BLaER1 treated with 17β-estradiol and CSF1 and Interleukin-3, amounts not matched to agents 10 nM and 100 nM (cell line): ENCODE measurements around the gene IFNL2.

Source experiments
- H3K27ac ChIP-seq, 11 experiments: shearing (Covaris generic); formaldehyde crosslinking; 2 replicates each; pipeline ENCODE4 v1.8.1; 2022
- H3K27me3 ChIP-seq, 11 experiments: shearing (Covaris generic); formaldehyde crosslinking; 2 replicates each; pipeline ENCODE4 v1.8.1; 2022
- H3K36me3 ChIP-seq, 11 experiments: shearing (Covaris generic); formaldehyde crosslinking; 2 replicates each; pipeline ENCODE4 v1.8.1; 2022
- H3K4me1 ChIP-seq, 10 experiments: shearing (Covaris generic); formaldehyde crosslinking; 2 replicates each; pipeline ENCODE4 v1.8.1; 2022
- H3K4me2 ChIP-seq, 11 experiments: shearing (Covaris generic); formaldehyde crosslinking; 2 replicates each; pipeline ENCODE4 v1.8.1; 2022
- H3K4me3 ChIP-seq, 10 experiments: shearing (Covaris generic); formaldehyde crosslinking; 2 replicates each; pipeline ENCODE4 v1.8.1; 2022
- H3K9ac ChIP-seq, 11 experiments: shearing (Covaris generic); formaldehyde crosslinking; 2 replicates each; pipeline ENCODE4 v1.8.1; 2022
- H3K9me3 ChIP-seq, 11 experiments: shearing (Covaris generic); formaldehyde crosslinking; replicated peaks in 1 of 11; 2 replicates each; pipeline ENCODE4 v1.8.1; 2022
- H4K20me1 ChIP-seq, 11 experiments: shearing (Covaris generic); formaldehyde crosslinking; 2 replicates each; pipeline ENCODE4 v1.8.1; 2022
- Cebpa-rat ChIP-seq, 11 experiments: shearing (Covaris generic); IDR thresholded peaks; 2 replicates each; pipeline ENCODE4 v1.8.1; 2022

The IFNL2 gene

GRCh38 chr19:39276740-39277139 is 8.5 kb downstream of the IFNL2 start:
- Histone ChIP-seq H4K20me1 (no peaks in the 10 kb centered on the region), H3K4me3 (no peak overlapping the region), H3K36me3 (no peaks in the 10 kb centered on the region), H3K4me2 (no peak overlapping the region), H3K9me3 (peaks cover under 1 to 9% (median 6%) of the 10 kb centered on the region in 11 experiments; a peak in 16 of 22 replicates), H3K27ac (no peak overlapping the region), H3K9ac (no peak overlapping the region), H3K4me1 (no peaks in the 10 kb centered on the region), H3K27me3 (no peaks in the 10 kb centered on the region)
- no peak for TF ChIP-seq Cebpa-rat (IDR thresholded peaks at IDR 0.05)

DNA sequence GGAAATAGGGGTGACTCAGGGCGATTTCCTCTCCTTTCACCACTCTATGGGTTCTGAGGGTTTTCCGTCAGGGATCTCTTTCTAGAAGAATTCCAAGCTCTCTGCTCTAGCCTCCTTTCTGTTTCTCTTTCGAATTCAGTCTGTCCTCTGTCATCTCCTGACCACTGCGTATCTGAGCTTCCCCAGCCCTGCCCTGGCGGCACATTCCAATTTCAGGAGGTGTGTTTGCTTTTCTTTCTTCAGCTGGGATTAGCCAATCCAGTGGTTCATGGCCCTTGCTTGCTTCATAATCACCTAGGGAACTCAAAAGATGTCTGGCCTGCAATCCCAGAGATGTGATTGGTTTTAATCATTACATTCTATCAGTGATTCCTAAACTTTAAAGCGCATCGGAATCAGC is 9.4 kb downstream of the IFNL2 start:
- TF ChIP-seq Cebpa-rat (IDR thresholded peaks at IDR 0.05), result no peak
- no peak overlapping the region for H3K4me3 ChIP-seq
- H3K4me2 ChIP-seq, result no peak overlapping the region
- no peak overlapping the region for H3K27ac ChIP-seq
- no peaks in the 10 kb centered on the region for H4K20me1 ChIP-seq
- no peaks in the 10 kb centered on the region for H3K36me3 ChIP-seq
- no peaks in the 10 kb centered on the region for H3K27me3 ChIP-seq
- H3K9me3 ChIP-seq, result peaks cover 9 to 18% (median 15%) of the 10 kb centered on the region in 11 experiments; a peak in 21 of 22 replicates
- no peaks in the 10 kb centered on the region for H3K4me1 ChIP-seq
- H3K9ac ChIP-seq, result no peak overlapping the region

- Histone ChIP-seq H3K4me3 (no peak overlapping the region), H3K36me3 (no peaks in the 10 kb centered on the region), H3K9me3 (peaks cover 15 to 39% (median 33%) of the 10 kb centered on the region in 11 experiments), H3K27ac (no peak overlapping the region), H3K4me2 (no peak overlapping the region), H3K27me3 (no peaks in the 10 kb centered on the region), H3K9ac (no peak overlapping the region), H4K20me1 (no peaks in the 10 kb centered on the region), H3K4me1 (peaks cover 0 to 9% (median 0%) of the 10 kb centered on the region in 10 experiments; a peak in 5 of 20 replicates)
- no peak for TF ChIP-seq Cebpa-rat (IDR thresholded peaks at IDR 0.05)
Measured at GRCh38 chr19:39282021-39282420, 13.8 kb downstream of the IFNL2 start.

- TF ChIP-seq Cebpa-rat (IDR thresholded peaks at IDR 0.05), result no peak
- Histone ChIP-seq H3K27me3 (no peaks in the 10 kb centered on the region), H3K4me1 (peaks cover 0 to 20% (median 0%) of the 10 kb centered on the region in 10 experiments; a peak in 5 of 20 replicates)
Measured at GRCh38 chr19:39284032-39284431, 15.8 kb downstream of the IFNL2 start.

GRCh38 chr19:39293394-39293793 is 25.2 kb downstream of the IFNL2 start:
- Histone ChIP-seq H3K36me3 (no peaks in the 10 kb centered on the region), H3K9ac (no peak overlapping the region), H3K4me1 (peaks cover 0 to 12% (median 7%) of the 10 kb centered on the region in 10 experiments; a peak in 8 of 20 replicates), H3K4me2 (no peak overlapping the region), H3K27me3 (no peaks in the 10 kb centered on the region), H3K27ac (no peak overlapping the region), H4K20me1 (no peaks in the 10 kb centered on the region), H3K4me3 (no peak overlapping the region), H3K9me3 (peaks cover 0 to 11% (median 0%) of the 10 kb centered on the region in 11 experiments; a peak in 3 of 22 replicates)
- no peak for TF ChIP-seq Cebpa-rat (IDR thresholded peaks at IDR 0.05)

More at GRCh38 chr19:39284032-39284431, 15.8 kb downstream of the IFNL2 start:
- Histone ChIP-seq H3K4me2 (no peak overlapping the region), H3K4me3 (no peak overlapping the region), H3K9me3 (peaks cover 15 to 39% (median 33%) of the 10 kb centered on the region in 11 experiments), H4K20me1 (no peaks in the 10 kb centered on the region), H3K9ac (no peak overlapping the region), H3K36me3 (no peaks in the 10 kb centered on the region), H3K27ac (no peak overlapping the region)

DNA sequence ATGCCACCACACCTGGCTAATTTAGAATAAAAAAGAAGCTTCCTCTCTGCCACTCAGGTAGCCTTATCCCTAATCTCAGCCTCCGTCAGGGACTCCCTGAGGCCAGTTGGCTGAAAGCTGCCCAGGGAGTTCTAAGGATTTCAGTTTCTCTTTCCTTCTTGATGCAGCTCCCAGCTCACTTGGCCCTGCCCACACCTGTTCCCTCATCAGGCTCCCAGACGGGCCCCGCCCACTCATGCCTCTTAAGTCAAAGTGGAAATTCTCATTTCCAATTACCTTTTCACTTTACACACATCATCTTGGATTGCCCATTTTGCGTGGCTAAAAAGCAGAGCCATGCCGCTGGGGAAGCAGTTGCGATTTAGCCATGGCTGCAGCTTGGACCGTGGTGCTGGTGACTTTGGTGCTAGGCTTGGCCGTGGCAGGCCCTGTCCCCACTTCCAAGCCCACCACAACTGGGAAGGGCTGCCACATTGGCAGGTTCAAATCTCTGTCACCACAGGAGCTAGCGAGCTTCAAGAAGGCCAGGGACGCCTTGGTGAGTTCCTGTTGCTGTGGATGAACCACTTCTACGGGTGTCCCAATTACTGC is 28.0 kb downstream of the IFNL2 start, which contains the start of gene IFNL1:
IFNL1 (plus strand) TSS at position 353 of the 591 bp plus-strand sequence; CDS start at position 368, 15 bp downstream.
- TF ChIP-seq Cebpa-rat (IDR thresholded peaks at IDR 0.05), result no peak
- H3K27ac ChIP-seq, result no peak within 1 kb of the TSS
- H3K27me3 ChIP-seq, result no peaks in the 10 kb centered on the region
- H3K4me3 ChIP-seq, result no peak within 1 kb of the TSS
- H4K20me1 ChIP-seq, result no peaks in the 10 kb centered on the region
- no peak within 1 kb of the TSS for H3K9ac ChIP-seq
- peaks cover 0 to 8% (median 7%) of the 10 kb centered on the region in 10 experiments; a peak in 8 of 20 replicates for H3K4me1 ChIP-seq
- no peaks in the 10 kb centered on the region for H3K9me3 ChIP-seq
- H3K36me3 ChIP-seq, result no peaks in the 10 kb centered on the region
- no peak within 1 kb of the TSS for H3K4me2 ChIP-seq

GRCh38 chr19:39296906-39297305 is 28.7 kb downstream of the IFNL2 start:
- Histone ChIP-seq H3K36me3 (no peaks in the 10 kb centered on the region), H3K4me1 (peaks cover 0 to 8% (median 7%) of the 10 kb centered on the region in 10 experiments; a peak in 8 of 20 replicates), H4K20me1 (no peaks in the 10 kb centered on the region), H3K27me3 (no peaks in the 10 kb centered on the region), H3K4me2 (no peak overlapping the region), H3K27ac (no peak overlapping the region), H3K9me3 (no peaks in the 10 kb centered on the region), H3K4me3 (no peak overlapping the region), H3K9ac (no peak overlapping the region)
- no peak for TF ChIP-seq Cebpa-rat (IDR thresholded peaks at IDR 0.05)

GRCh38 chr19:39297931-39298634 is 29.9 kb downstream of the IFNL2 start:
- H3K27ac ChIP-seq, result no peak overlapping the region
- H3K4me1 ChIP-seq, result peaks cover 0 to 8% (median 7%) of the 10 kb centered on the region in 10 experiments; a peak in 8 of 20 replicates
- H3K36me3 ChIP-seq, result no peaks in the 10 kb centered on the region
- no peaks in the 10 kb centered on the region for H3K9me3 ChIP-seq
- H3K4me2 ChIP-seq, result peak overlapping the region in 3 of 11 experiments; percentile 5 to 32 (median 11); a peak in 2 of 22 replicates
- no peak overlapping the region for H3K4me3 ChIP-seq
- no peak for TF ChIP-seq Cebpa-rat (IDR thresholded peaks at IDR 0.05)
- H3K9ac ChIP-seq, result peak overlapping the region in 1 of 11 experiments; percentile 17; a peak in 2 of 22 replicates
- H3K27me3 ChIP-seq, result no peaks in the 10 kb centered on the region
- no peaks in the 10 kb centered on the region for H4K20me1 ChIP-seq

GRCh38 chr19:39299404-39299803 is 31.2 kb downstream of the IFNL2 start:
- Histone ChIP-seq H3K27me3 (no peaks in the 10 kb centered on the region), H3K4me1 (peaks cover 0 to 8% (median 7%) of the 10 kb centered on the region in 10 experiments; a peak in 8 of 20 replicates), H3K27ac (no peak overlapping the region), H3K4me2 (no peak overlapping the region), H3K9me3 (no peaks in the 10 kb centered on the region), H3K9ac (no peak overlapping the region), H4K20me1 (no peaks in the 10 kb centered on the region), H3K4me3 (no peak overlapping the region), H3K36me3 (no peaks in the 10 kb centered on the region)
- TF ChIP-seq Cebpa-rat (IDR thresholded peaks at IDR 0.05), result no peak
